ENCODE results near the gene TTC12. TPM values are rescaled to one million over a fixed set of nuclear protein-coding genes. Genes with fewer than 3 reads are reported as not detected.

The TTC12 gene
- total RNA-seq, 1 donor from 2014 or later: 3.0 TPM

GRCh38 chr11:113316256-113316655 lies 1.9 kb downstream of the TTC12 start:
- Histone ChIP-seq H3K36me3 (peaks cover 5 to 7% of the 10 kb centered on the region in 2 donors), H3K27me3 (no peaks in the 10 kb centered on the region), H3K27ac (no peak overlapping the region), H3K4me3 (no peak overlapping the region), H3K9me3 (no peaks in the 10 kb centered on the region), H3K4me1 (no peaks in the 10 kb centered on the region)
- intact Hi-C loops (cut with DNase I): loop anchor here (5.0 to 10.0 kb wide), 2 partner anchors 1089 to 1241 kb away; partner anchors contain the start of genes NKAPD1, PIH1D2 and PTS
- TF ChIP-seq CTCF (IDR thresholded peaks at IDR 0.05): no peak
- no peak for DNase-seq (ENCODE audit: low spot score in 2 of 2)

- no peak for TF ChIP-seq CTCF (IDR thresholded peaks at IDR 0.05)
Measured at GRCh38 chr11:113317339-113317738, 3.0 kb downstream of the TTC12 start.

DNA sequence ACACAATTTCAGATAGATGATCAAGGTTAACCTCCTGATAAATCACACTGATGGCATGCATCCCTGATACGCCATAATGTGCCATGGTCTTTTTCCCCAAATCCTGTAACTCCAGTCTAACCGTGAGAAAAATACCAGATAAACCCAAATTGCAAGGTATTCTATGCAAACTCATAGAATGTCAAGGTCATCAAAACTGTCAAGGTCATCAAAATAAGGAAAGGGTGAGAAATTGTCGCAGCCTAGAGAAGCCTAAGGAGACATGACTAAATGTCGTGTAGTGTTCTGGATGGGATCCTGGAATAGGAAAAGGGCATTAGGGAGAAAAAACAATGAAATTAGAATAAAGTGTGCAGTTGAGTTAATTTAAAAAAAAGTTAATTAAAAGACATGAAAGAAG lies 4.7 kb downstream of the TTC12 start:
- intact Hi-C loops (cut with DNase I): loop anchor here (5.0 to 10.0 kb wide), 2 partner anchors 1092 to 1244 kb away; partner anchors contain the start of genes NKAPD1, PIH1D2 and PTS
- DNase-seq (ENCODE audit: low spot score in 2 of 2): no peak
- H3K4me3 ChIP-seq: no peak overlapping the region
- no peaks in the 10 kb centered on the region for H3K9me3 ChIP-seq
- H3K4me1 ChIP-seq: no peaks in the 10 kb centered on the region
- TF ChIP-seq CTCF (IDR thresholded peaks at IDR 0.05): no peak
- H3K36me3 ChIP-seq: peaks cover 10 to 18% of the 10 kb centered on the region in 2 donors
- H3K27ac ChIP-seq: no peak overlapping the region
- no peaks in the 10 kb centered on the region for H3K27me3 ChIP-seq

More at GRCh38 chr11:113317339-113317738, 3.0 kb downstream of the TTC12 start:
- no peak for DNase-seq (ENCODE audit: low spot score in 2 of 2)
- Histone ChIP-seq H3K36me3 (peaks cover 5 to 7% of the 10 kb centered on the region in 2 donors), H3K9me3 (no peaks in the 10 kb centered on the region), H3K27ac (no peak overlapping the region), H3K4me1 (no peaks in the 10 kb centered on the region), H3K4me3 (no peak overlapping the region), H3K27me3 (no peaks in the 10 kb centered on the region)
- intact Hi-C loops (cut with DNase I): loop anchor here (5.0 to 10.0 kb wide), 2 partner anchors 1090 to 1243 kb away; partner anchors contain the start of genes NKAPD1, PIH1D2 and PTS

DNA sequence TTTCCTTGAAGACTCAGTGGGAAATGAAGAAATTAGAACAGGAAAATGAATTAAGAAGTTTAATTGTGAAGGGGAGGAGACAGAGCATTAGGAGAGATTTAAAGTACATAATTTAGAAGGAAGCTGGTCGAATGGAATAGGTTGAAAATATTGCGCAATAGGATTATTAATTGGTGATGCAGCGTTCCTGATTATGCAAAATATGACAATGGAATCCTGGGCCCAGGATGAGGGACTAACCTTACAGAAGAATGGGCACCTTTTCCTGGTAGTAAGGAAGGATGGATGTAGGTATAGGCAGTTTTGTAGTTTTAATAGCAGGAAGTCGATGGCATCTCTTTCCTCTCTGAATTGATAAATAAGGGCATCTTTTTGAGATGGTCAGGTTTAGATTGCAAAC lies 7.8 kb downstream of the TTC12 start:
- Histone ChIP-seq H3K4me3 (no peak overlapping the region), H3K9me3 (no peaks in the 10 kb centered on the region), H3K4me1 (no peaks in the 10 kb centered on the region), H3K36me3 (peaks cover 20 to 42% of the 10 kb centered on the region in 2 donors), H3K27ac (no peak overlapping the region), H3K27me3 (no peaks in the 10 kb centered on the region)
- DNase-seq (ENCODE audit: low spot score in 2 of 2): no peak
- no peak for TF ChIP-seq CTCF (IDR thresholded peaks at IDR 0.05)
- intact Hi-C loops (cut with DNase I): no loop called here

DNA sequence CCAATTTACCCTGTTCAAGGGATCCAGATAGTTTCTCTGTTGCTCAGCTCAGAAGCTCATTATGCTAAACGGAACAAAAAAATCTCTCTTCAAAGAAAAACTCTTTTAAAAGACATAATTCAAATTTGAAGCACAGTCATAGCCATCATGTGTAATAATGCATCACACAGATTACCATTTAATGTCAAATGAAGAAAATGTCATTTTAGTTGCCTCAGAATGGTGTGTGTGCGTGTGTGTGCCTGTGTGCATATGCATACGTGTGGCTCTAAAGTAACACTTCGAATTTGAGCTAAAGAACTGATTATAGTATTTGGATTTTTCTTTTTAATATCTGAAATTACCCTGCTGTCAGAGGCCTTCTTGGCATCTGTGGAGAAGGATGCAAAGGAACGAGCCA lies 9.9 kb downstream of the TTC12 start:
- H3K36me3 ChIP-seq: peaks cover 18 to 53% of the 10 kb centered on the region in 2 donors
- H3K27ac ChIP-seq: no peak overlapping the region
- DNase-seq (ENCODE audit: low spot score in 2 of 2): no peak
- H3K27me3 ChIP-seq: no peaks in the 10 kb centered on the region
- H3K4me1 ChIP-seq: no peaks in the 10 kb centered on the region
- H3K9me3 ChIP-seq: no peaks in the 10 kb centered on the region
- intact Hi-C loops (cut with DNase I): no loop called here
- TF ChIP-seq CTCF (IDR thresholded peaks at IDR 0.05): no peak
- H3K4me3 ChIP-seq: no peak overlapping the region

GRCh38 chr11:113329725-113330124 lies 15.3 kb downstream of the TTC12 start:
- no peak for DNase-seq (ENCODE audit: low spot score in 2 of 2)
- Histone ChIP-seq H3K36me3 (peaks cover 21 to 59% of the 10 kb centered on the region in 2 donors), H3K27me3 (no peaks in the 10 kb centered on the region), H3K9me3 (no peaks in the 10 kb centered on the region), H3K4me1 (no peaks in the 10 kb centered on the region), H3K27ac (no peak overlapping the region), H3K4me3 (no peak overlapping the region)
- intact Hi-C loops (cut with DNase I): no loop called here
- TF ChIP-seq CTCF (IDR thresholded peaks at IDR 0.05): no peak
